Measurements from ENCODE around the gene ALKAL2.

The ALKAL2 gene

DNA sequence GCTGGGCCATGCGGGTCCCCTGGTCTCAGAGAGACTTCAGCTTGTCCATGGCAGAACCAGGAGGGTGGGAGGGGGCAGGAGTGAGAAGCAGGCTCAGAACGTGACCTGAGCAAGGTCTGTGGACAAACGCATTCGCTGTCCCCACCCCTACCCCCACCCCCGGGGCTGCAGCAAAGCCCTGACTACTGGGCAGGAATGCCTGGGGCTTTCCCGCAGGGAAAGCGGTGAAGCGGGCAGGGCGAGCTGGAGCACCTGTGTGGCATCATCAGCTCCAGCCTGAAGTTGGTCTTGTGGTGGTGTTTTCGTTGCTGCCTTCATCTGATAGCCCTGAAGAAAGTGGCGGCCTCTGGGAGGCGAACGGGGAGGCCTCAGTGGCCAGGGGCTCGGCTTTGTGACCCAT lies 26.1 kb upstream of the ALKAL2 start:
- H3K4me3 ChIP-seq (ENCODE audit: low read depth, low read length): no peak overlapping the region
- TF ChIP-seq, protein P1, sequence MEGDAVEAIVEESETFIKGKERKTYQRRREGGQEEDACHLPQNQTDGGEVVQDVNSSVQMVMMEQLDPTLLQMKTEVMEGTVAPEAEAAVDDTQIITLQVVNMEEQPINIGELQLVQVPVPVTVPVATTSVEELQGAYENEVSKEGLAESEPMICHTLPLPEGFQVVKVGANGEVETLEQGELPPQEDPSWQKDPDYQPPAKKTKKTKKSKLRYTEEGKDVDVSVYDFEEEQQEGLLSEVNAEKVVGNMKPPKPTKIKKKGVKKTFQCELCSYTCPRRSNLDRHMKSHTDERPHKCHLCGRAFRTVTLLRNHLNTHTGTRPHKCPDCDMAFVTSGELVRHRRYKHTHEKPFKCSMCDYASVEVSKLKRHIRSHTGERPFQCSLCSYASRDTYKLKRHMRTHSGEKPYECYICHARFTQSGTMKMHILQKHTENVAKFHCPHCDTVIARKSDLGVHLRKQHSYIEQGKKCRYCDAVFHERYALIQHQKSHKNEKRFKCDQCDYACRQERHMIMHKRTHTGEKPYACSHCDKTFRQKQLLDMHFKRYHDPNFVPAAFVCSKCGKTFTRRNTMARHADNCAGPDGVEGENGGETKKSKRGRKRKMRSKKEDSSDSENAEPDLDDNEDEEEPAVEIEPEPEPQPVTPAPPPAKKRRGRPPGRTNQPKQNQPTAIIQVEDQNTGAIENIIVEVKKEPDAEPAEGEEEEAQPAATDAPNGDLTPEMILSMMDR (IDR thresholded peaks at IDR 0.05; ENCODE audit: low read depth, low read length, missing control alignments): no peak
- in situ Hi-C loops (cut with HindIII; ENCODE audit: low sequenced_read_pairs): no loop called here
- no peak for DNase-seq (ENCODE audit: low read depth)

DNA sequence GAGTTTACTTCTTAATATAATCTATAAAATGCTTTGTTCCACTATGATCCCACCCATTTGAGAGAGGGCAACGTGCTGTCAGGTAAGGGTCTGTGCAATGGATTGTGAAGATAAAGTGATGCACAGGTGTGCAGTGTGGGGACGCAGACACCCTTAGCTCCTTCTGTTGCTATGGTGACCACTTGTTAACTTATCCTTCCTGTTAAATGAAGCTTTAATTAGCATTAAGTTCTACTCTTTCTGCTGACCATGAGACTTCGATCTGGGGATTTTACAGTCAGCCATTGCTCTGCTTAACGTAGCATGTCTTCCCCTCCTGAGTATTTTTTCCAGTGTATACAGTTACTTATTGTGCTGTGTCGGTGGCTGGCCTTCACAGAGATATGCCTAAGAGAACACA lies 23.1 kb upstream of the ALKAL2 start:
- TF ChIP-seq, protein P1 (IDR thresholded peaks at IDR 0.05; ENCODE audit: low read depth, low read length, missing control alignments): no peak
- in situ Hi-C loops (cut with HindIII; ENCODE audit: low sequenced_read_pairs): no loop called here
- no peak overlapping the region for H3K4me3 ChIP-seq (ENCODE audit: low read depth, low read length)
- no peak for DNase-seq (ENCODE audit: low read depth)

DNA sequence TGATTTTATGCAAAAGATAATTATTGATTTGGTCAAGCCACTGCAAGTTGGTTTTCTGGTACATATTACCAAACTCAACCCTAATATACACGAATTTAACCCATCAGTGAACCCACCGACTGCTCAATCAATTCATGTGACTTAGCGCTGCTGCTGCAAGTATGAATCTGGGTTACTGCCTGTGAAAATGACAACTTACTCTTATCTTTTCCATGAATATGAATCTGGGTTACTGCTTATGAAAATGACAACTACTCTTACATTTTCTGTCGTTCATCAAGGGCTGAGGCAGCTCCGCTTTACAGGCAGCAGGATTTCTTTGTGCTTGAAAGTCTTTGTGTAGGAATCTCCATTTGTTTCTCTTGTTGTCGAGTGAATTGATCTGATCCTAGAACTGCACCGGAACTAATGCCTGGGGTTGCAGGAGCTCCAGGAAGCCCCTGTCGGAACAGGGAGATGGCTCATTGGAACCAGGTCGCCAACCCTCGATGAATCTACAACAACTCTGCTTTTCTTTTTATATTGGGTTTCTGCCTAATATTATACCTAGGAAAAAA lies 22.1 kb upstream of the ALKAL2 start:
- in situ Hi-C loops (cut with HindIII; ENCODE audit: low sequenced_read_pairs): no loop called here
- no peak for DNase-seq (ENCODE audit: low read depth)
- H3K4me3 ChIP-seq (ENCODE audit: low read depth, low read length): no peak overlapping the region
- TF ChIP-seq, protein P1 (IDR thresholded peaks at IDR 0.05; ENCODE audit: low read depth, low read length, missing control alignments): no peak

DNA sequence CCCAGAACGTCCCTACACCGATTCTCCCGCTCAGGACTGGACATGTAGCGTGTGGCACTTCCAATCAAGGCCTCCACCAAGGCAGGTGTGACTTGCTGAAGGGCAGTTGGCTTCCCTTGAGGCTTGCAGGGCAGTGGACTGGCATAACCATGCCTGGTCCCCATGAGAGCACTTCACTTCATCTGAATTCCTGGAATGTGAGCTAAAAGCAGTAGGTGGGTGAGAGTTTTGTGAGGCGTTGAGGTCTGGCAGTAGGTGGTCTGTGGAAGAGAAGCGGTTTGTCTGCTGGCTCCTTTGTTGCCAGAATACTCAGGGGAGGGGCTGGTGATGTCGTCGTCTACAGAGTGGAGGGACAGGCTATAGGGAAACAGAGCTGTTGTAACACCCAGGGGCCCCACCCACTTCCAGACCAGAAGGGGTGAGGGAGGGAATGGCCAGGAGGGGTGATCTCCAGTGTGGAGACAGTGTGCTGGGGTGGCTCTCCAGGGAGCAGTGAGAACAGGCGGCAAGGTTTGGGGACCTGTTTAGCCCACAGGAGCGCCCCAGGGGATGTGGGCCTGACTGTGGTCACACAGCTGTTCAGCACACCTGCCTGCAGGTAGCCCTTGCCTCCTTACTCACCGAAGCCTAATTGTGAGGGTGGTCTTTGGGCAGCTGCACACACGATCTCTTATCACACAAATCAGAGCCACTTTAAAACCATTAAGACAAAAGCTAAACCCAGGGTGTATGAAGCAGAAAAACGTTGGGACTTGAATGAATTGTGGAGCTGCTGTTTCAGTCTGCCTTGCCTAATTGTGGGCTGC lies 21.5 kb upstream of the ALKAL2 start:
- no peak for DNase-seq (ENCODE audit: low read depth)
- TF ChIP-seq, protein P1 (IDR thresholded peaks at IDR 0.05; ENCODE audit: low read depth, low read length, missing control alignments): no peak
- in situ Hi-C loops (cut with HindIII; ENCODE audit: low sequenced_read_pairs): no loop called here
- no peak overlapping the region for H3K4me3 ChIP-seq (ENCODE audit: low read depth, low read length)

DNA sequence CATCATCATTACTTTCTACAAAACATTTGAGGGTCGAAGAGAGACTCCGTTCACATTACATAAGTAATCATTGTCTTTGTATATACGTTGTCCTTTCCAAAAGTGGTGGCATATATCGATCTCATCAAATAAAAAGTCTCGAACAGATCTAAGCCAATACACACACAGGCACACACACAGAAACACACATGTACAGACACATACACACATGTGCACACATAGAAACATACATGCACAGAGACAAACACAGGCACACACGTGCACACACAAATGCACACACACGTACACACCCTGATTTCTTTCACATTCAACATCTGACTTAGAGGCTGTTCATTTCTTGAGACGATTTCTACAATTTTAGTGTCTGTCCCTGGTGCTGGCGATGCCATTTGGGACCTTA lies 17.5 kb upstream of the ALKAL2 start:
- no peak for DNase-seq (ENCODE audit: low read depth)
- H3K4me3 ChIP-seq (ENCODE audit: low read depth, low read length): no peak overlapping the region
- in situ Hi-C loops (cut with HindIII; ENCODE audit: low sequenced_read_pairs): no loop called here
- TF ChIP-seq, protein P1 (IDR thresholded peaks at IDR 0.05; ENCODE audit: low read depth, low read length, missing control alignments): no peak

DNA sequence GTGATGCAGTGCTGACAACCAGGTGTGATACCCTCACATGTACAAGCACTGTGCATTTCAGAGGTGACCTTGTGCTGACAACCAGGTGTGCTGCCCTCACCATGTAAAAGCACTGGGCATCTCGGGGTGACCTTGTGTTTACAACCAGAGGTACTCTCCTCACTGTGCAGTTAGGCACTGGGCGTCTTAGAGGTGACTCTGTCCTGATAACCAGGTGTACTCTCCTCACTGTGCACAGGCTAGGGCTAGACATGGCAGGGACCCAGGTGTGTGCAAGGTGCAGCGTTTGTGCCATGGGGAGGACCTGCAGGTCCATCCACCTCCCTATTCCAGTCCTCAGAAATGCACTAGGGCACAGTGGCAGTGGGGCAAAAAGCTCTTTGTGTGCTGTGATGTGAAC lies 8.5 kb upstream of the ALKAL2 start:
- in situ Hi-C loops (cut with HindIII; ENCODE audit: low sequenced_read_pairs): no loop called here
- TF ChIP-seq, protein P1 (IDR thresholded peaks at IDR 0.05; ENCODE audit: low read depth, low read length, missing control alignments): no peak
- no peak for DNase-seq (ENCODE audit: low read depth)
- no peak overlapping the region for H3K4me3 ChIP-seq (ENCODE audit: low read depth, low read length)

All from astrocyte of the cerebellum (primary cell).